ENCODE data around the gene CBARP. TPM values are rescaled to one million over a fixed set of nuclear protein-coding genes. Genes with fewer than 3 reads are reported as not detected.

The CBARP gene
- total and polyA plus RNA-seq, 2 of the 13 experiments (the other 11 are each of a cell fraction or from before 2014, with no cell fraction given), result 1.2 to 1.4 TPM

- TF ChIP-seq JUN (CRISPR knock-in tag; IDR thresholded peaks at IDR 0.05) (peak; percentile 50; the same call in 1 of the 2 replicates), THAP11 (CRISPR knock-in tag; IDR thresholded peaks at IDR 0.05) (peak; percentile 47; the same call in 1 of the 2 replicates), FIP1L1 (IDR thresholded peaks at IDR 0.05; ENCODE audit: borderline replicate concordance, insufficient read depth, low read depth, low read length) (no peak), SRSF1 (optimal IDR thresholded peaks at IDR 0.05; ENCODE audit: low read depth, low read length) (peak; percentile 58), BHLHE40 (IDR thresholded peaks at IDR 0.05; ENCODE audit: low read length) (peak; percentile 66), ZNF768 (CRISPR knock-in tag; IDR thresholded peaks at IDR 0.05) (peak; percentile 53; the same call in 1 of the 2 replicates), ZNF652 (CRISPR knock-in tag; IDR thresholded peaks at IDR 0.05; ENCODE audit: borderline replicate concordance, low read depth) (no peak), EED (CRISPR knock-in tag; IDR thresholded peaks at IDR 0.05) (no peak), ETS1 (CRISPR knock-in tag; IDR thresholded peaks at IDR 0.05) (no peak), ISL2 (CRISPR knock-in tag; IDR thresholded peaks at IDR 0.05) (no peak), ATF1 (CRISPR knock-in tag; IDR thresholded peaks at IDR 0.05) (0 out of 2 replicates have a peak, but pooled peaks have one; percentile 22), AHDC1 (CRISPR knock-in tag; IDR thresholded peaks at IDR 0.05; ENCODE audit: borderline replicate concordance) (peak; percentile 73), ZNF224 (CRISPR knock-in tag; IDR thresholded peaks at IDR 0.05) (peak; percentile 56; the same call in 1 of the 2 replicates), JUND (CRISPR knock-in tag; IDR thresholded peaks at IDR 0.05) (peak; percentile 82), AKNA (CRISPR knock-in tag; IDR thresholded peaks at IDR 0.05; ENCODE audit: borderline replicate concordance) (no peak), NONO (IDR thresholded peaks at IDR 0.05) (no peak), NONO (CRISPR knock-in tag; conservative IDR thresholded peaks at IDR 0.05) (no peak)
Observed at GRCh38 chr19:1183543-1184172, 54.1 kb downstream of the CBARP start (continued).
